ENCODE measurements around the gene PDHB. TPM values are rescaled to one million over a fixed set of nuclear protein-coding genes. Genes with fewer than 3 reads are reported as not detected.

Gene PDHB
- total and polyA plus RNA-seq, 9 donors, result 24.4 to 98.4 (median 36.4) TPM

GRCh38 chr3:58414538-58415197 lies 19.0 kb downstream of the PDHB start:
- peak; percentile 48 to 88 (median 84) for TF ChIP-seq CTCF (IDR thresholded peaks at IDR 0.05)
- no peak for TF ChIP-seq POLR2A (IDR thresholded peaks at IDR 0.05)
- no peak for TF ChIP-seq EP300 (IDR thresholded peaks at IDR 0.05)
- Histone ChIP-seq H3K27me3 (no peaks in the 10 kb centered on the region), H3K4me1 (ENCODE audit: insufficient read depth) (peaks cover 2% of the 10 kb centered on the region), H3K9me3 (no peaks in the 10 kb centered on the region), H3K4me3 (no peak overlapping the region), H3K36me3 (no peaks in the 10 kb centered on the region), H3K27ac (no peak overlapping the region)
- DNase-seq, result peak; percentile 48 to 65 (median 51)
- intact Hi-C loops (cut with DNase I), result loop anchor here (2.0 to 10.0 kb wide), 6 partner anchors 80 to 230 kb away; partner anchors contain the start of genes PXK (in 3 of the 4) and KCTD6 (in 1 of the 4)

GRCh38 chr3:58411851-58412830 lies 21.5 kb downstream of the PDHB start:
- Histone ChIP-seq H3K27me3 (no peaks in the 10 kb centered on the region), H3K36me3 (no peaks in the 10 kb centered on the region), H3K4me3 (no peak overlapping the region), H3K4me1 (ENCODE audit: insufficient read depth) (peaks cover 2% of the 10 kb centered on the region), H3K27ac (no peak overlapping the region), H3K9me3 (no peaks in the 10 kb centered on the region)
- TF ChIP-seq EP300 (IDR thresholded peaks at IDR 0.05), result no peak
- TF ChIP-seq CTCF (IDR thresholded peaks at IDR 0.05), result no peak
- TF ChIP-seq POLR2A (IDR thresholded peaks at IDR 0.05), result no peak
- DNase-seq, result no peak
- WGBS, 3 donors, result 86 to 94% (median 92%) methylated on average over 8 of the region's 8 CpGs
- intact Hi-C loops (cut with DNase I), result loop anchor here in 3 of 4 donors (5.0 to 10.0 kb wide), 4 partner anchors 77 to 227 kb away; partner anchors contain the start of genes KCTD6 (in 1 of the 3) and PXK (in 1 of the 3)

DNA sequence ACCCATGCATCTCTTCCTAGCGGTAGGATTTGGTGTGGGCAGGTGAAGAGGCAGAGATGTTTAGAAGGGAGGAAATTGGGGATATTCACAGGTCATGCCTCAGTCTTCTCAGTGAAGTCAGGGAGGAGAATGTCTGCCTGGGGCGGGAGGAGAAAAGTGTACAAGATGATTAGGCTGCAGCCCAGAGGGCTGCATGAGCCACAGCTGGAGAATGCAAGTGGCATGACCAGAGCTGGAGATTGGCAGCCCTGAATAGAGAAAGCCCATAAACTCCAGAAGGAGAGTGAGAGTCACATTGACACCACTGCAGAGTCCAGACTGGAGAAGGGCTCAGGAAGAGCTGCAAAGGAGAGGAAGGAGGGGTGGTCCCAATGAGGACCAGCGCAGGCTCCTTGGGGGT lies 22.6 kb downstream of the PDHB start:
- Histone ChIP-seq H3K36me3 (no peaks in the 10 kb centered on the region), H3K4me3 (no peak overlapping the region), H3K9me3 (no peaks in the 10 kb centered on the region), H3K27ac (no peak overlapping the region), H3K4me1 (ENCODE audit: insufficient read depth) (peaks cover 2% of the 10 kb centered on the region), H3K27me3 (no peaks in the 10 kb centered on the region)
- TF ChIP-seq CTCF (IDR thresholded peaks at IDR 0.05), result no peak
- TF ChIP-seq POLR2A (IDR thresholded peaks at IDR 0.05), result no peak
- no peak for TF ChIP-seq EP300 (IDR thresholded peaks at IDR 0.05)
- intact Hi-C loops (cut with DNase I), result loop anchor here in 3 of 4 donors (5.0 to 10.0 kb wide), 4 partner anchors 76 to 226 kb away; partner anchors contain the start of genes KCTD6 (in 1 of the 3) and PXK (in 1 of the 3)
- DNase-seq, result no peak
- 94 to 99% (median 98%) methylated on average over 3 of the region's 3 CpGs for WGBS, 3 donors

DNA sequence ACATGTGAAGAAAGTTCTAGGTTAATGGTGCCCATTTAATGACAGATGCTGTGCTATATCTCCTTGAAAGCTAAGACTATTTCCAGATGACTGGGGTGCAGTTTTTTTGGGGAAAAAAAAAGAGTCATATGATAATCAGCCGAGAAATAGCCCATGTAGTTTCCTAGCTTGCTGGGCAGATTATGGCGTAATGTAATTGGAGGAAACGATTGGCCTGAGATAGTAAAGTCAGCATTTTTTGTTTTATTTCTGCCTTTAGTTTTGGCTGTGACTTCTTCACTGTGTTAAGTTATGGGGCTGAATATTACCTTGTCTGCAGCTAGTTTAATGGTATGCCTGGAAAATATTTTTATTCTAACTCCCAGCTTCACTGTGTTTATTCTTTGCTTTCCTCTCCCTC lies 24.0 kb downstream of the PDHB start:
- Histone ChIP-seq H3K27me3 (no peaks in the 10 kb centered on the region), H3K27ac (no peak overlapping the region), H3K4me3 (no peak overlapping the region), H3K4me1 (ENCODE audit: insufficient read depth) (peaks cover 2% of the 10 kb centered on the region), H3K36me3 (no peaks in the 10 kb centered on the region), H3K9me3 (no peaks in the 10 kb centered on the region)
- intact Hi-C loops (cut with DNase I), result loop anchor here in 3 of 4 donors (5.0 to 10.0 kb wide), 4 partner anchors 75 to 225 kb away; partner anchors contain the start of genes KCTD6 (in 1 of the 3) and PXK (in 1 of the 3)
- no peak for DNase-seq
- 64 to 74% (median 67%) methylated on average over 3 of the region's 3 CpGs for WGBS, 3 donors
- TF ChIP-seq EP300 (IDR thresholded peaks at IDR 0.05), result no peak
- TF ChIP-seq CTCF (IDR thresholded peaks at IDR 0.05), result no peak
- no peak for TF ChIP-seq POLR2A (IDR thresholded peaks at IDR 0.05)
